ENCODE data around the gene ADPRS.
A peak's percentile ranks its signal among the peaks of the same experiment; 100 is the strongest.

The ADPRS gene

GRCh38 chr1:36087233-36088123, 1.2 kb upstream of the ADPRS start:
- no peak for DNase-seq (ENCODE audit: low read depth)

DNA sequence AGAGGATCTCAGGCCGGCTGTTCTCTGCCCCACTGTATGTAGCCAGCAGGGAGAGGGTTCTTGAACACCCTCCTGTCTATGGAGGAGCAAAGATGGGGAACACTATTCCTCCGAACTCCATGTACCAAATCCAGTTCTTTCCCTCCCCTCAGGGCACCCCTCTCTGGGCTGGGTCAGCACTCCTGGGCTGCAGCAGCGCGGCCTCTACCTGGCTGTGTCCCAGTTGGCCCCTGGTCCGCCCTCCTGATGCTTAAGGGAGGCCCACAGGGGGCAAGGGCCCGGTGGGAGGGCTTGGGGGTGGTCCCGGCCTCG, 471 bp upstream of the ADPRS start:
- DNase-seq (ENCODE audit: low read depth): no peak

DNA sequence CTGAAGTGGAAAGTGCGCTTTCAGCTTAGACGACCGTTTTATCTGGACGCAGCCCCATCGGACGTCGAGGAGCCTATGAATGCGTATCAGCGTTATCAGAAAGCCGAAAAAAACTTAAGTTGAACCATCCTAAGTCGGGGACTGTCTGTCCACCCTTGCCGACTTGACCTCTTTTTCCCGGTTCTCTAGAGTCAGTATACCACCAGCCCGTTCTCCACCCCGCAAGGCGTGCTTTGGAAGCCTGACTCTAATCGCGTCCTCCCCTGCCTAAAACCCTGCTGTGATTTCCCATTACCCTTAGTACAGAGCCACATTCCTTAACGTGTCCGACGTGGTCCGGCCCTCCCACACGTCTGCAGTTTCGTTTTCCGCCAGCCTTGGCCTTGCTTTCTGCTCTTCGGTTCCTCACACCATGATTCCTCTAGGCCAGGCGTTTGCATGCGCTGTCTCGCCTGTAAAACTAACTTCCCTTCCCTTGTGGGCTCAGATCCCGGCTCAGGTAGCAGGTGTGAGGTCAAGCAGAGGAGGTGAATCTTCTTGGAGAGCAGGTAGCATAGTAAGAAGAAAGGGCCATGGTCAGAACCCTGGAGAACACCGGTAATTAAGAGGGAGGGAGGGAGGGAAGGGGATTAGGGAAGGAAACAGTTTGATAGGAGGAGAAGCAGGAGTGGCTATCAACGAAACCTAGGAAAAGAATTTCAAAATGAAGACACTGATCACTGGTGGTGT, 865 bp downstream of the ADPRS start:
- DNase-seq (ENCODE audit: low read depth): peak; percentile 71

DNA sequence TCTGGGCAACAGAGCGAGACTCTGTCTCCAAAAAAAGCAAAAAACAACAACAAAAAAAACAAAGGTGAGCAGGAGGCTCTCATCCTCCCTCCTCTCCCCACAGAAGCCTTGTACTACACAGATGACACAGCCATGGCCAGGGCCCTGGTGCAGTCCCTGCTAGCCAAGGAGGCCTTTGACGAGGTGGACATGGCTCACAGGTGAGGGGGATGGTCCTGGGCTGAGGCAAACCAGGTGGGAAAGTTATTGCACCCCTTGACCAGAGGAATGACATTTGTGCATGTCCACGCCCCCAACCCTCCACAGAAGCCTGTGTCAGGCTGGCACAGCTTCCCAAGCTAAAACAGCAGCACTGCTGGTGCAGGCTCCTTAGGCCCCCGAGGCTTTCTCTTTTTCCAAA, 2.4 kb downstream of the ADPRS start:
- no peak for DNase-seq (ENCODE audit: low read depth)

DNA sequence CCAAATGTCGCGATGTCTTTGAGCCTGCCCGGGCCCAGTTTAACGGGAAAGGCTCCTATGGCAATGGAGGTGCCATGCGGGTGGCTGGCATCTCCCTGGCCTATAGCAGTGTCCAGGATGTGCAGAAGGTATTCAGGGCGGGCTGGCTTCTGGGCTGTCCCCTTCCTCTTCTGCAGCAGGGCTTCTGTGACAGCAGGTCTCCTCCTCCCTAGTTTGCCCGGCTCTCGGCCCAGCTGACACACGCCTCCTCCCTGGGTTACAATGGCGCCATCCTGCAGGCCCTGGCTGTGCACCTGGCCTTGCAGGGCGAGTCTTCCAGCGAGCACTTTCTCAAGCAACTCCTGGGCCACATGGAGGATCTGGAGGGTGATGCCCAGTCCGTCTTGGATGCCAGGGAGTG, 3.0 kb downstream of the ADPRS start:
- DNase-seq (ENCODE audit: low read depth): no peak

DNA sequence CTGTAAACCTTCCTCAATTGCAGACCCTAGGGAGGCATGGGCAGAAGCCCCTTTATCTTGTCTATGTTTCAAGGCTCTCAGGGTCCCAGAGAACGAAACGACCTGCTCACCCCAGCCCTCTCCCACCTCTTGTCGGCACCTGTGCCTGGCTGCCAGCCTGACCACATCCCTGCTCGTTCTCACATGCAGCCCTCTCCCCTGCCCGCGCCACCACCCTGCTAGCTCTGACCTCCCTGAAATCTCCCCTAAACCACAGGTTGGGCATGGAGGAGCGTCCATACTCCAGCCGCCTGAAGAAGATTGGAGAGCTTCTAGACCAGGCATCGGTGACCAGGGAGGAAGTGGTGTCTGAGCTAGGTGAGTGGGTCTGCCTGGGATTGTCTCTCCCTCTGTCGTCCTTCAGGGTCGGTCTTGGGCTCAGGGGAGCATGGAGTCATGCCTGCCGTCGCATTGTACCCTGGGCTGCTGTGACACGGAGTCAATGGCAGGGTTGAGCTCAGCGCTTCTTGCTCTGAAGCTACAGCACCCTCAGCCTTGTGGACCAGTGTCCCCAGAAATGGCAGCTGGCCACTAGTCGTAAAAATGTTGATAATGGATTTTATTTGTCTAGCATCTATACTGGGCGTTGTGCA, 3.6 kb downstream of the ADPRS start:
- DNase-seq (ENCODE audit: low read depth): no peak

- no peak for DNase-seq (ENCODE audit: low read depth)
These were observed 4.1 kb downstream of the ADPRS start for GRCh38 chr1:36092798-36093185.

- no peak for DNase-seq (ENCODE audit: low read depth)
These were observed 4.5 kb downstream of the ADPRS start for GRCh38 chr1:36093226-36093625.

DNA sequence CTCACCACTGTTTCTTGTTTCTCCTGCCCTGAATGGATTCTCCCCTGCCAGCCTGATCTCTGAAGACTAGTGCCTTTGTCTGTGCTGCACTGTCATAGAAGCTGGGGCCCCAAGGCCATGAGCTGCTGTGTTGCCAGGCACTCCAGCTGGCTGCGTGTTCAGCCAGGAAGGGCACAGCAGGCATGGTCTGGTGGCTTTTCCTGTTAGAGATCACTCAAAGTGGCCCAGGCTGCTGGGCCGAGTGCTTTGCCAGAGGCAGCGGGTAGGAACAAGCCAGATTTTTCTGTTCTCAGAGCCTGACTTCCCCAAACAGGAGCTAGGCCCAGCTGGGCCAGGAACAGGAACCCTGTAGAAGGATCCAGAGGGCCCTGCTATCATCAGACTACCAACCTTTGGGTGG, 5.2 kb downstream of the ADPRS start:
- no peak for DNase-seq (ENCODE audit: low read depth)

- no peak for DNase-seq (ENCODE audit: low read depth)
These were observed 5.9 kb downstream of the ADPRS start for GRCh38 chr1:36094621-36095061.

GRCh38 chr1:36095760-36096405, 7.2 kb downstream of the ADPRS start:
- DNase-seq (ENCODE audit: low read depth): no peak

- peak; percentile 27 for DNase-seq (ENCODE audit: low read depth)
These were observed 8.1 kb downstream of the ADPRS start for GRCh38 chr1:36096500-36097432.

- no peak for DNase-seq (ENCODE audit: low read depth)
These were observed 9.2 kb downstream of the ADPRS start for GRCh38 chr1:36097693-36098585.

GRCh38 chr1:36098650-36099365, 10.1 kb downstream of the ADPRS start:
- no peak for DNase-seq (ENCODE audit: low read depth)

DNA sequence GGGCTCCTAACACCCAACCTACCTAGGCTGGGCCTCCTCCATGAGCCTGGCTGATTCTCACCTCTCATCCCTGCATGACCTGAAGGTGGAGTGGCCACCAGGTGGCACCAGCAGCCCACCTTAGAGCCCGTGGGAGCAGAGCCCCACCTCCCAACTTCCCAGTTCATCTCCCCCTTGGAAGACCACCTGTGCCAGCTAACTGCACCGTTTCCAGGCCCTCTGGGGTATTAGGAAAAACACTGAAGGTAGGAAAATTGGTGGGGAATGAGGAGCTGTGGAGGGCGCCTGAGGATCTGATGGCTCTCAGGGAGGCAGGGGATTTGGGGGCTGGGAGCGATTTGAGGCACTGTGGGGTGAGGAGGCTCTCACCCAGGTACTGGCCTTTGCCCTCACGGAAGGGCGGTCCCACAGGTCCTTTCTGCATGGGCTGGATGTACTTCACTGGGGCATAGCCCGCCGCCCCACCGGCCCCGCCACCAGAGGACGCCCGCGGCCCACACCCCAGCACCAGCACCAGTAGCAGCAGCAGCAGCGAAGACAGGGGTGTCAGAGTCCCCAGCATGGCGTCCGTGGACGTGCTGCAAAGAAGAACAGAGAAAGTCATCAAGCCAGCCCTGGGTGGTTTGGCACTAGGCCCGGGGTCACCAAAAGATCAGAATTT, 11.1 kb downstream of the ADPRS start:
- DNase-seq (ENCODE audit: low read depth): peak; percentile 78

GRCh38 chr1:36100376-36100775, 11.7 kb downstream of the ADPRS start:
- no peak for DNase-seq (ENCODE audit: low read depth)

GRCh38 chr1:36101546-36101945, 12.9 kb downstream of the ADPRS start:
- DNase-seq (ENCODE audit: low read depth): no peak

GRCh38 chr1:36106269-36106668, 17.6 kb downstream of the ADPRS start:
- DNase-seq (ENCODE audit: low read depth): no peak

DNA sequence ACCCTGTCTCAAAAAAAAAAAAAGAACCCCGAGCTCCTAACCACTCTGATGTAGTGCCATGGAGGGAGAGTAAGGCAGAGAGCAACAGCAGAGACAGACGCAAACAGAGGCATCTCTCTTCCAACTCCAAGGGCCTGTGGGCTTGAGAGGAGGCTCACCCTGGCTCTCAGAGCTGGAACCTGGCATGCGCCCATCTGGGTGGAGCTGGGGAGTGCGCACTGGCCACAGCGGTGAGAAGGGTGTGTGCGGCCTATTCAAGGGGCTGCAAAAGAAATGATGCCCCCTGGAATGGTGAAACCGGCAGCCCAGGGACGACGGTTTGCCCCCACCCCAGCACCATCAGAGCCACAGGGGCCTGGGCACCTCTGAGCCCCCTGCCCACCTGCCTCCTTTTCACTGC, 18.7 kb downstream of the ADPRS start:
- DNase-seq (ENCODE audit: low read depth): no peak

Measured in EH (cell line).